GM21515 (cell line): ENCODE measurements around the gene ZNF362.
"Not testable (repeated sequence)": the region's sequence is repeated elsewhere in the genome, so short reads cannot be mapped to it uniquely, and the experiment has no call there.

Experiments used
- ATAC-seq: cut with Tn5 transposase; IDR thresholded peaks from one replicate; pipeline ENCODE4 v1.9.1; 2021; ENCODE audit not compliant: unreplicated experiment

Gene ZNF362, protein sequence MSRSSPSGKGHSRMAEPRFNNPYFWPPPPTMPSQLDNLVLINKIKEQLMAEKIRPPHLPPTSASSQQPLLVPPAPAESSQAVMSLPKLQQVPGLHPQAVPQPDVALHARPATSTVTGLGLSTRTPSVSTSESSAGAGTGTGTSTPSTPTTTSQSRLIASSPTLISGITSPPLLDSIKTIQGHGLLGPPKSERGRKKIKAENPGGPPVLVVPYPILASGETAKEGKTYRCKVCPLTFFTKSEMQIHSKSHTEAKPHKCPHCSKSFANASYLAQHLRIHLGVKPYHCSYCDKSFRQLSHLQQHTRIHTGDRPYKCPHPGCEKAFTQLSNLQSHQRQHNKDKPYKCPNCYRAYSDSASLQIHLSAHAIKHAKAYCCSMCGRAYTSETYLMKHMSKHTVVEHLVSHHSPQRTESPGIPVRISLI

GRCh38 chr1:33256471-33257206 is at the start of gene ZNF362:
TSS of gene ZNF362 (plus strand) at chr1:33256492. CDS start at chr1:33270575, 14,083 bp downstream.
- ATAC-seq, result peak; percentile 47

DNA sequence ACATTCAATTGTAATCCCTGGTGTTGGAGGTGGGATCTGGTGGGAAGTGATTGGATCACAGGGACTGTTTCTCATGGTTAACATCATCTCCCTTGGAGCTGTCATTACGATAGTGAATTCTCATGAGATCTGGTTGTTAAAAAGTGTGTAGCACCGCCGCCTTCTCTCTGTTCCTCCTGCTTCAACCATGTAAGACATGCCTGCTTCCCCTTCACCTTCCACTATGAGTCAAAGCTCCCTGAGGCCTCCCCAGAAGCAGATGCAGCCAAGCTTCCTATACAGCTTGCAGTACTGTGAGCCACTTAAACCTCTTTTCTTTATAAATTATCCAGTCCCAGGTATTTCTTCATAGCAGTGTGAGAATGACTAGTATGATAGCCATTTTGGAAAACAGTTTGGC is 44.3 kb upstream of the ZNF362 start:
- no peak for ATAC-seq

DNA sequence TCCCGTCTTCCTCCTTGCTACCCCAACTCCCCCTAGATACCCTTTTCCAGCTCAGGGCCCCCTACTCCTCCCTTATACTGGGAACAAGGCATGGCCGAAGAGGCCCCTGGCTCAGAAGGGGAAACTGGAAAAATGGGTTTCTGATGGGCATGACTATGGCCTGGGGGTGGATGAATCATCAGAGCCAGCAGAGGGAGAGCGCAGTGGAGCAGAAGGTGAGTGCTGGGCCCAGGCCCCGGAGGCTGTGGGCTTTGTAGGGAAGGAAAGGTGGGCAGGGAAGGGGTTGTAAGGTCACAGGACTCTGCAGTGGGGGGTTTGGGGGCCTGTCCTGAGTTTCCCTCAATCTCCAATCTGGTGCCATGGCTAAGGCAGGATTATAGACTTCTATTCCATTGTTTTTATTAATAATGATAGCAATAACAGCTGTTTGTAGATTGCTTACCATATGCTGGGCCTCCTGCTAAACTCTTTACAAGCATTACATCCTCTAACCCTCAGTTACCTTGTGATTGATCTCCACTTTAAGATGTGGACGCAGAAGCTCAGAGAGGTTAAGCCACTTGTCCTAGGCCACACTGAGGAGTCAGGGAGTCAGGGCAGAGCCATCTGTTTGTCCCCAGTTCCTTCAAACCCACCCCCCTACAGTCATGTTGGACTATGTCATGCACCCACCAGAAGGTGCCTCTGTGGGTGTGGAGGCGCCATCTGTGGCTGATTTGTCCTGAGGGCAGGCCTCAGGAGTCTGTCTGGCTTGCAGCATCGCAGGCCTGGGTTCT is 36.2 kb upstream of the ZNF362 start:
- ATAC-seq, result no peak

DNA sequence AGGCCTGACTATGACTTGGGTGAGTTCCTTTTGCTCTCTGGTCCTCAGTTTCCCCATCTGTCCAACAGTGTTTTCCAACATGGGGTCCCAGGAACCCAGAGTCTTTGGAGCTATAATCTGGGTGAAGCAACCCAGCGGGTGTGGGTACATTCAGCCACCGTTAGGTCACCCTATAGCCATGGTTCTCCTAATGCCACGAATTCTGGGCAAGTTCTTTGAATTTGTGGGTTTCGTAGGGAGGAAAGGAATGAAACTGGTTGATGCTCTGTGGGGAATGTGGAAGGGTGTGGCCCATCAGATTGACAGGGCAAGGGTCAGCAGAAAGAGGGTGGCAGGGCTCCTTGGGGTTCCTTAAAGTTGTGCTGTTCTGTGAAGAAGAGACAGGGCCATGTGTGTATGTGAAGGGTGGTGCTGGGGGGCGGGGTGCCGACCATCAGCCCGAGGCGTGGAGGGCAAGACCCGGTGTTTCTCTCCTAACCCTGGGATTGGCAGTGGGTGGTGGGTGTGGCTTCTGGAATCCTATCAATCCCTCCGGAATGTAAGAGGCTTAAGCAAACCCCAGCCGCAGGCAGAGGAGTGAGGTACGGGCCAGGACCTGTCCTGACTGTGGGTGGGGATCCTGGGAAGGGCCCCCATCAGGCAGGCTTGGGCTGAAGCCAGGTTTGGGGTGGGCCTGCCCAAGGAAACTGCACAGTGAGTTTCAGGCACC is 35.5 kb upstream of the ZNF362 start:
- no peak for ATAC-seq

- ATAC-seq, result no peak
These were observed 34.9 kb upstream of the ZNF362 start for GRCh38 chr1:33221385-33221758.

DNA sequence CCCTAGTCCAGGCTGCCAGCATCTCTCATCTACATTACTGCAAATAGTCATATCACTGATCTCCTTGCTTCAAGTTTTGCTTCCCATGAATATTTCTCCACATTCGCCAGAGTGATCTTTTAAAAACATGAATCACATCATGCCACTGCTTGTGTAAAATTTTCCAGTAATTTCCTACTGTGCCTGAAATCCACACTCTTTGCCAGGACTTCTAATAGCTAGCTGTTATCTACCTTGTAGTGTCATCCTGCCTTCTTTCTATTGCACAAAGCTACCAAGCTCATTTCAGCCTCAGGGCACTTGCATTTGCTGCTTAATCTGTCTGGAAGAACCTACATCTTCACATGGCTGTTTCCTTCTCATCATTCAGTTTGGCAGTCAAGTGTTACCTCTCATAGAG is 33.9 kb upstream of the ZNF362 start:
- ATAC-seq, result no peak

- ATAC-seq, result no peak
These were observed 32.1 kb upstream of the ZNF362 start for GRCh38 chr1:33224166-33224707.

DNA sequence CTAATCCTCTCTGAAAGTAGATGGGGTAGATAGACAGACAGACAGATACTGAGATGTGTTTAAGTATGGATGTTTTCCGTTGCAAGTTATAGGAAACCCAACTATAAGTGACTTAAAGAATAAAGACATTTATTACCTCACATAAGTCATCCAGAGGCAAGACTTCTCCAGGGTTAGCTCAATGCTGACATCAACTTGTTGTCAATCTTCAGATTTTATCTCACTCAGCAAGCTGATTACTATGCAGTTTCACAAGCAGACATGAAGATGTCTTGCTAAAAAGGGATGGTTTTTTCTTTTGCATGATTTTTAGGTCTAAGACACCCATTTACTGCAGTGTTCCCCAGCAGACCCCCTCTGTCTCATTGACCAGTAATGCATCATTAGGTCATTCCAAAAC is 30.7 kb upstream of the ZNF362 start:
- ATAC-seq, result no peak

- ATAC-seq, result no peak
These were observed 27.3 kb upstream of the ZNF362 start for GRCh38 chr1:33228935-33229487.

- ATAC-seq, result no peak
These were observed 25.1 kb upstream of the ZNF362 start for GRCh38 chr1:33231166-33231565.

DNA sequence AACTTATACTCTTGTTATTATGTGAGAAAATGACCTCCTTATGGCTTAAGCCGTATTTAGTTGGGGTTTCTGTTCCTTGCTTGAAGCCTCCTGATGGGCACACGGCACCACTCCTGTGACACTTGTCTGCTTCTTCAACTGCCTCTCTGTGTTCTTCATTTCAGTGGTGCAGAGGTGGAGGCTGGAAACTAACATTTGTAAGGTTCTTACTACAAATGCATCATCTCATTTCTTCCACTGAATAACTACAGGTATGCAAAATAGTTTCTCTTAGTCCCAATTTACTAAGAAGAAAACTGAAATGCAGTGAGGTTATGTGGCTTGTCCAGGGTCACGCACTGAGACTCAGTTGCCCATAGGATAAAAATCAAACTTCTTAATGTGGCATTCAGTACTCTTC is 23.6 kb upstream of the ZNF362 start:
- no peak for ATAC-seq

DNA sequence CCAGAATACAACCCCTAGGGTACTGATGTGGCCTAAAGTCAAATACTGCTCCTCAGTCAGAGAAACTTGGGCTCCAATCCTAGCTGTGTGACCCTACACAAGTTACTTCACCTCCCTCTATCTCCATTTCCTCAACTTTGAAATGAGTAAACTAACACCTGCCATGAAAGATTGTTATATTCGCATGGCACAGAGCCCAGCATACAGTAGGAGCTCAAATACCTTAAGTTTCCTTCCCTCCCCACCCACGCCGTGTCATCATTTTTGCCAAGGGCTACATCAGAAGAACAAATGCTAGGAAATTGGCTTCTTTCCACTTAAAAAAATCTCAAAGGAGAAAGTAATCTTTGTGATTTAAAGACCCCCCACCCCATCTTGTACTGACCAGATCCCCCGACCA is 22.2 kb upstream of the ZNF362 start:
- ATAC-seq, result no peak

- no peak for ATAC-seq
These were observed 21.7 kb upstream of the ZNF362 start for GRCh38 chr1:33234588-33234990.

DNA sequence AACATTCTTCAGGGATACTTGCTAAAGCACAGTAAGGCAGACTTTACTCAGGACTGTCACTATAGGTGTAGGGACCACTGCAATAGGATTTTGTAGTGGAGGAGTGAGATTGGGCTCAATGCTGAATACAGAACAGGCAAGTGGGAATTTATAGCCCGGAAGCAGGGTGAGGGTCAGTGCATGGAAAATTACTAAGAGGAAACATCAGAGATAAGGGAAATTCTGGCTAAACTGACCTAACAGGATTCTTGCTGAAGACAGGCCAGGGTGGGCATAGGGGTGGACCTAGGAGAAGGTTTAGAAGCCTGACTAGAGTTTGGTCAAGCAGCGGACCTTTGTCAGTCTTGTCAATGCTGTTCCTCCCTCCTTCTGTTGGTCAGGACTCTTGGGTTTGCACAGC is 20.8 kb upstream of the ZNF362 start:
- no peak for ATAC-seq

- no peak for ATAC-seq
These were observed 19.8 kb upstream of the ZNF362 start for GRCh38 chr1:33236498-33236897.

DNA sequence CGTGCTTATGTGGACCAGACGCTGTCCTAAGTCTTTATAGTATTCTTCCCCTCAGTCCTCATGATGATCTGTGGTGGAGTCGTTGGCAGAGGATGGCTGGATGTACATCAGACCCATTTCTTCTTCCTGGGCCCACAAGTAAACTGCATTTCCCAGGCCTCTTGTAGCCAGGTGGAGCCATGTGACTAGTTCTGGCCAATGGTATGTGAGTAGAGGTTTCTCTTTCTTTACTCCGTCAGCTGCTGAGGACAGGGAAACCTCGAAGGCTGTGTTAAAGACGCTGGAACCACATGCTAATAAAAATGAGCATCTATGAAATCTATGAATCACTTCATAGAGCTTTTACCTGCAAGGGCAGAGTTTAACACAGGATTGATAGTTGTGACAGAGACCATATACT is 18.7 kb upstream of the ZNF362 start:
- no peak for ATAC-seq

- not testable (repeated sequence) for ATAC-seq
These were observed 18.0 kb upstream of the ZNF362 start for GRCh38 chr1:33238194-33238724.

- not testable (repeated sequence) for ATAC-seq
These were observed 16.9 kb upstream of the ZNF362 start for GRCh38 chr1:33239410-33239809.

GRCh38 chr1:33241866-33242265 is 14.4 kb upstream of the ZNF362 start:
- ATAC-seq, result no peak

- no peak for ATAC-seq
These were observed 13.6 kb upstream of the ZNF362 start for GRCh38 chr1:33242652-33243051.
